Fibroblast of lung (primary cell): ENCODE results near the gene RIMS1. TPM values are rescaled to one million over a fixed set of nuclear protein-coding genes. Genes with fewer than 3 reads are reported as not detected.

ENCODE experiments used
- DNase-seq, 2 donors: peaks; one replicate each; pipeline versions ENCODE4 v3.0.0 to v3.0.0-alpha.2; 2010; ENCODE audit warnings: low read depth in 2 of 2
- H2AFZ ChIP-seq: 2 replicates; pipeline ENCODE4 v1.5.1; 2012; ENCODE audit warnings: low read length, control low read depth, inconsistent platforms
- H3K27ac ChIP-seq: 2 replicates; pipeline ENCODE4 v1.5.1; 2011; ENCODE audit warnings: low read length, control low read depth; ENCODE audit not compliant: insufficient read depth
- H3K27me3 ChIP-seq: 2 replicates; pipeline ENCODE4 v1.5.1; 2011; ENCODE audit warnings: mild to moderate bottlenecking, low read length; ENCODE audit not compliant: control insufficient read depth, insufficient read depth
- H3K36me3 ChIP-seq: 2 replicates; pipeline ENCODE4 v1.5.1; 2011; ENCODE audit warnings: low read length; ENCODE audit not compliant: control insufficient read depth, insufficient read depth
- H3K4me1 ChIP-seq: 2 replicates; pipeline ENCODE4 v1.5.1; 2011; ENCODE audit warnings: low read length; ENCODE audit not compliant: control insufficient read depth, insufficient read depth; ENCODE audit errors: extremely low read depth
- H3K4me2 ChIP-seq: 2 replicates; pipeline ENCODE4 v1.5.1; 2011; ENCODE audit warnings: low read length, control low read depth; ENCODE audit not compliant: insufficient read depth; ENCODE audit errors: extremely low read depth
- H3K4me3 ChIP-seq, 4 experiments: fragments of 200-600 bp in 1 of 4; sonication (generic) in 1 of 4; replicated peaks in 1 of 4; 2 replicates each; pipeline ENCODE4 v1.5.1; 2011 to 2016; ENCODE audit warnings: low read length in 4 of 4, low read depth in 3 of 4, mild to moderate bottlenecking in 3 of 4, control low read depth in 2 of 4, inconsistent platforms in 1 of 4, mixed read lengths in 1 of 4; ENCODE audit not compliant: insufficient read depth in 1 of 4; ENCODE audit errors: control extremely low read depth in 1 of 4
- H3K79me2 ChIP-seq: 2 replicates; pipeline ENCODE4 v1.5.1; 2012; ENCODE audit warnings: mild to moderate bottlenecking, low read length, inconsistent platforms; ENCODE audit not compliant: control insufficient read depth, insufficient read depth
- H3K9ac ChIP-seq: 2 replicates; pipeline ENCODE4 v1.5.1; 2011; ENCODE audit warnings: mild to moderate bottlenecking, low read length, control low read depth; ENCODE audit not compliant: insufficient read depth
- H3K9me3 ChIP-seq: 2 replicates; pipeline ENCODE4 v1.5.1; 2012; ENCODE audit warnings: low read depth, low read length; ENCODE audit not compliant: control insufficient read depth, insufficient read depth
- H4K20me1 ChIP-seq: 2 replicates; pipeline ENCODE4 v1.5.1; 2011; ENCODE audit warnings: low read length; ENCODE audit not compliant: control insufficient read depth, insufficient read depth; ENCODE audit errors: extremely low read depth
- EZH2 ChIP-seq: IDR thresholded peaks from 2 replicates; pipeline ENCODE4 v1.5.1; 2012; ENCODE audit warnings: low read length, control low read depth, mild to moderate bottlenecking; ENCODE audit errors: missing control alignments
- polyA plus RNA-seq, 2 donors: library from polyadenylated mRNA; depleted of rRNA in 1 of 2; stranded (reverse) in 1 of 2; unstranded in 1 of 2; fragments of >200 nt; gene quantifications; 2 replicates each; pipeline ENCODE4 v1.2.1, GENCODE V29; 2011 to 2012; ENCODE audit warnings: missing spikeins in 1 of 2
- total RNA-seq: library from RNA; depleted of rRNA; stranded (reverse); fragments of >200 nt; gene quantifications from 2 replicates; pipeline ENCODE4 v1.2.1, GENCODE V29; 2014
- TF ChIP-seq, protein P1 (sequence below), 2 donors: IDR thresholded peaks in 1 of 2; conservative IDR thresholded peaks in 1 of 2; 1 replicate in 1 of 2; 2 replicates in 1 of 2; pipeline ENCODE4 v1.5.1; 2011 to 2012; ENCODE audit warnings: low read length in 2 of 2, control low read depth in 1 of 2, inconsistent platforms in 1 of 2, low read depth in 1 of 2, mild to moderate bottlenecking in 1 of 2

The RIMS1 gene
- total and polyA plus RNA-seq, 2 donors (not counting 1 experiment from before 2014, with no cell fraction given) = 1.1 to 2.3 TPM

DNA sequence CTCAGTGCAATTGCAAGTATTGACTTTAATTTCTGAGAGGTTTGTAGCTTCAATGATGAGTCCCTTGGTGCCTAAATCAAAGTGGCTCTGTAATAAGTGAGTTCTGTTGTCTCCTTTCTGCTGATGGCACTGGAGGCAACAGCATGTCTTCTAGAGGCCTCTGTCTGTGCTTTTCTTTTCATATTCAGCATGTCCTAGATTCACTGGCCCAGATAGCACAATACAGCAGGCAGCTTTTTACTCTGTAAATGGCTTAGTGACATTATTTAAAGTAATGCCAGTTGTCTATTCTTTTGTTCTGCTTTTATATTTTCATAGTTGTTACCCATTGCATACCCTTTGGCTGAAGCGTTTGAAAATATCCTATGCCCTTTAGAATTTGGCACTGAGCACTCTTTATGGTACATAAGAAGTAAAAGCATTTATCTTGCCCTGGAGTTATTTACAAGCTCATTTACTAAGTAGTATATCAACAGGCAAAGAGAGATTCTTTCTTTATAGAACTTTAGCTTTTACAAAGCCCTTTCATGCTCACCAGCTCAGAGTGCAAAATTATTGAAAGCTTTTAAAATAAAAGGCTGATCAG lies 464.0 kb downstream of the RIMS1 start:
- H3K27ac ChIP-seq = no peak overlapping the region
- H3K4me3 ChIP-seq = no peak overlapping the region
- H3K4me2 ChIP-seq = no peak overlapping the region
- no peaks in the 10 kb centered on the region for H3K79me2 ChIP-seq
- no peaks in the 10 kb centered on the region for H4K20me1 ChIP-seq
- H3K27me3 ChIP-seq = no peaks in the 10 kb centered on the region
- no peaks in the 10 kb centered on the region for H3K4me1 ChIP-seq
- no peak overlapping the region for H3K9ac ChIP-seq
- TF ChIP-seq EZH2 = no peak
- TF ChIP-seq, protein P1, sequence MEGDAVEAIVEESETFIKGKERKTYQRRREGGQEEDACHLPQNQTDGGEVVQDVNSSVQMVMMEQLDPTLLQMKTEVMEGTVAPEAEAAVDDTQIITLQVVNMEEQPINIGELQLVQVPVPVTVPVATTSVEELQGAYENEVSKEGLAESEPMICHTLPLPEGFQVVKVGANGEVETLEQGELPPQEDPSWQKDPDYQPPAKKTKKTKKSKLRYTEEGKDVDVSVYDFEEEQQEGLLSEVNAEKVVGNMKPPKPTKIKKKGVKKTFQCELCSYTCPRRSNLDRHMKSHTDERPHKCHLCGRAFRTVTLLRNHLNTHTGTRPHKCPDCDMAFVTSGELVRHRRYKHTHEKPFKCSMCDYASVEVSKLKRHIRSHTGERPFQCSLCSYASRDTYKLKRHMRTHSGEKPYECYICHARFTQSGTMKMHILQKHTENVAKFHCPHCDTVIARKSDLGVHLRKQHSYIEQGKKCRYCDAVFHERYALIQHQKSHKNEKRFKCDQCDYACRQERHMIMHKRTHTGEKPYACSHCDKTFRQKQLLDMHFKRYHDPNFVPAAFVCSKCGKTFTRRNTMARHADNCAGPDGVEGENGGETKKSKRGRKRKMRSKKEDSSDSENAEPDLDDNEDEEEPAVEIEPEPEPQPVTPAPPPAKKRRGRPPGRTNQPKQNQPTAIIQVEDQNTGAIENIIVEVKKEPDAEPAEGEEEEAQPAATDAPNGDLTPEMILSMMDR (conservative IDR thresholded peaks at IDR 0.05 in 1 of 2, IDR thresholded peaks at IDR 0.05 in 1 of 2; ENCODE audit: low read depth in 1 of 2, low read length in 2 of 2) = no peak
- DNase-seq = no peak
- H3K9me3 ChIP-seq = no peaks in the 10 kb centered on the region
- H3K36me3 ChIP-seq = no peaks in the 10 kb centered on the region
- no peak overlapping the region for H2AFZ ChIP-seq

- Histone ChIP-seq H3K9me3 (no peaks in the 10 kb centered on the region), H3K36me3 (no peaks in the 10 kb centered on the region), H3K27me3 (no peaks in the 10 kb centered on the region), H3K27ac (no peak overlapping the region), H3K4me2 (peak overlapping the region; percentile 17), H3K4me3 (no peak overlapping the region), H3K9ac (no peak overlapping the region), H3K79me2 (no peaks in the 10 kb centered on the region), H3K4me1 (peaks cover 5% of the 10 kb centered on the region), H2AFZ (no peak overlapping the region), H4K20me1 (no peaks in the 10 kb centered on the region)
- TF ChIP-seq, protein P1 (conservative IDR thresholded peaks at IDR 0.05 in 1 of 2, IDR thresholded peaks at IDR 0.05 in 1 of 2; ENCODE audit: low read depth in 1 of 2, low read length in 2 of 2) = no peak
- no peak for TF ChIP-seq EZH2
- DNase-seq = peak; percentile 90 to 99
Measured at GRCh38 chr6:72363844-72364740, 477.7 kb downstream of the RIMS1 start.

DNA sequence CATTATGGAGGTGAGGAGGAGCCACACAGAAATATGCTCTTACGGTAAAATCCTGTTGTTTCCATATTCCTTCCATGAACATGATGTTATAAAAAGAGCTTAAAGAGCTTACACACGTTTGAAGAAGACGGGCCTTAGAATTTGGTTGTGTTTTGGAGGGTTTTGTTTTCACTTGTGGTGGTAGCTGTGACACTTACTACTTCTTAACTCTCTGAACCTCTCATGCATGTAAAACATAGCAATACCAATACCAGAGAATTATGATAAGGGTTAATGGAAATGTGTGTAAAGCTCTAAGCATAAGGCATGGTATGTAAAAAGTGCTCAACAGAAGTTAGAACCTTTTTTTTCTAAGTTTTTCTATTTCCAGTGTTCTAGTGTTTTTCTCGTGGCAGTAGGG lies 479.4 kb downstream of the RIMS1 start:
- H3K9me3 ChIP-seq = no peaks in the 10 kb centered on the region
- H3K27ac ChIP-seq = no peak overlapping the region
- no peak for DNase-seq
- no peaks in the 10 kb centered on the region for H3K27me3 ChIP-seq
- no peak for TF ChIP-seq EZH2
- TF ChIP-seq, protein P1 (conservative IDR thresholded peaks at IDR 0.05 in 1 of 2, IDR thresholded peaks at IDR 0.05 in 1 of 2; ENCODE audit: low read depth in 1 of 2, low read length in 2 of 2) = no peak
- H4K20me1 ChIP-seq = no peaks in the 10 kb centered on the region
- no peak overlapping the region for H3K4me2 ChIP-seq
- no peak overlapping the region for H2AFZ ChIP-seq
- no peak overlapping the region for H3K4me3 ChIP-seq
- H3K36me3 ChIP-seq = no peaks in the 10 kb centered on the region
- H3K9ac ChIP-seq = no peak overlapping the region
- peaks cover 5% of the 10 kb centered on the region for H3K4me1 ChIP-seq
- H3K79me2 ChIP-seq = no peaks in the 10 kb centered on the region
